K562 (cell line): ENCODE data around the gene PEDS1. TPM values are rescaled to one million over a fixed set of nuclear protein-coding genes. Genes with fewer than 3 reads are reported as not detected.

Experiments
- FOXJ3 ChIP-seq: sonication (generic); formaldehyde crosslinking; IDR thresholded peaks from 2 replicates; pipeline ENCODE4 v1.4.0; 2020; ENCODE audit warnings: mild to moderate bottlenecking, missing genetic modification reagents
- HDAC2 ChIP-seq: fragments of 450-650 bp; IDR thresholded peaks from 2 replicates; pipeline ENCODE4 v1.6.1; 2016; ENCODE audit warnings: mild to moderate bottlenecking
- HNRNPUL1 ChIP-seq: fragments of 200-400 bp; formaldehyde crosslinking; IDR thresholded peaks from 2 replicates; pipeline ENCODE4 v1.6.1; 2017; ENCODE audit warnings: low read length
- KLF16 ChIP-seq: IDR thresholded peaks from 2 replicates; pipeline ENCODE4 v1.6.1; 2016; ENCODE audit warnings: antibody characterized with exemption
- MAFK ChIP-seq: IDR thresholded peaks from 2 replicates; pipeline ENCODE4 v1.6.1; 2011; ENCODE audit warnings: low read length, improper control_type of control experiment
- MYNN ChIP-seq, 2 experiments: sonication (generic); formaldehyde crosslinking in 1 of 2; IDR thresholded peaks; 2 replicates each; pipeline versions ENCODE4 v1.5.0 to v1.6.1; 2016 to 2020; ENCODE audit warnings: antibody characterized with exemption in 1 of 2, missing genetic modification reagents in 1 of 2
- RB1 ChIP-seq: fragments of 450-650 bp; IDR thresholded peaks from 2 replicates; pipeline ENCODE4 v1.6.1; 2017; ENCODE audit warnings: low read depth, mild to moderate bottlenecking
- RBM17 ChIP-seq: fragments of 200-400 bp; formaldehyde crosslinking; IDR thresholded peaks from 2 replicates; pipeline ENCODE4 v1.6.1; 2017; ENCODE audit warnings: low read depth, mild to moderate bottlenecking, low read length, borderline replicate concordance
- SIN3A ChIP-seq, 2 experiments: fragments of 150-350 bp in 1 of 2; IDR thresholded peaks; 2 replicates each; pipeline ENCODE4 v1.6.1; 2011 to 2016; ENCODE audit warnings: borderline replicate concordance in 2 of 2, low read depth in 2 of 2, low read length in 2 of 2, mild to moderate bottlenecking in 2 of 2, moderate library complexity in 2 of 2; ENCODE audit not compliant: control insufficient read depth in 1 of 2
- SMAD4 ChIP-seq: fragments of 250-450 bp; sonication (Bioruptor Pico); conservative IDR thresholded peaks from 2 replicates; pipeline ENCODE4 v1.8.0; 2021; ENCODE audit warnings: inconsistent platforms, mild to moderate bottlenecking, moderate library complexity
- polyA plus RNA-seq, 8 experiments: library from polyadenylated mRNA; depleted of rRNA in 4 of 8; stranded (reverse) in 5 of 8; unstranded in 3 of 8; fragments of >200 nt; fragmentation: Nextera tagmentation in 2 of 8; fragmentation: Illumina TruSeq in 1 of 8; extraction: Ambion mirVana in 2 of 8; extraction: Trizol in 1 of 8; gene quantifications; 2 replicates each; pipeline versions ENCODE4 v1.2.1 to v1.2.3, GENCODE V29; 2011 to 2014; ENCODE audit warnings: inconsistent platforms in 1 of 8, missing spikeins in 1 of 8
- total RNA-seq, 7 experiments: library from RNA; depleted of rRNA in 6 of 7; stranded (reverse); fragments of >200 nt in 6 of 7; fragmentation: Illumina TruSeq in 2 of 7; extraction: Trizol in 2 of 7; gene quantifications; 2 replicates each; pipeline versions ENCODE4 v1.2.1 to v1.2.3, GENCODE V29; 2011 to 2021; ENCODE audit warnings: low replicate concordance in 1 of 7
- TF ChIP-seq, protein P1 (sequence below): fragments of 450-650 bp; IDR thresholded peaks from 2 replicates; pipeline ENCODE4 v1.6.1; 2016; ENCODE audit warnings: mild to moderate bottlenecking, moderate library complexity
- TF ChIP-seq, protein P2 (sequence below): sonication (generic); formaldehyde crosslinking; IDR thresholded peaks from 2 replicates; pipeline ENCODE4 v1.8.0; 2022; ENCODE audit warnings: mild to moderate bottlenecking, missing genetic modification reagents
- TF ChIP-seq, protein P3 (sequence below): fragments of 250-450 bp; sonication (Bioruptor Pico); IDR thresholded peaks from 2 replicates; pipeline ENCODE4 v1.5.0; 2021; ENCODE audit warnings: mild to moderate bottlenecking, moderate library complexity

PEDS1 gene
- total and polyA plus RNA-seq, 9 of the 15 experiments (the other 6 are each of a cell fraction or from before 2014, with no cell fraction given) = 2.9 to 38.5 (median 24.2) TPM

DNA sequence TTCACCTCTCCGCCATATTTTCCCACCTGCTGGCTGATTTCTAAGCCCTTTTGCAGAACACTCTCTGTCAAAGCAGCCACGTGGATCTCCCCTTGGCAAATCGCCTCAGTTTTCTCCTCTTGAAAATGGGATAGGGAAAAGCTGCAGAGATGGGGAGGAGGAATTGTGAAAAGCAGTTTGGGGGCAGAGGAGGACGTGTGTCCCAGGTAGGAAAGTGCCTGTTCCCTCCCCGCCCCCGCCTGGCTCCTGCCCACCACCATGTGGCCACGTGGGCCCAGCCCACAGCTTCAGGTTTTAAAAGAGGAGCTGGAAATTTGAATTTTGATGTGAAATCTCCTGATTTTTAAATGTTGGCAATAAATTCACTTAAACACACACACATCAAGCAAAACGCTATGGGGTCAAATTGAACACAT lies 33.5 kb upstream of the PEDS1 start (continued):
- TF ChIP-seq, protein P1, sequence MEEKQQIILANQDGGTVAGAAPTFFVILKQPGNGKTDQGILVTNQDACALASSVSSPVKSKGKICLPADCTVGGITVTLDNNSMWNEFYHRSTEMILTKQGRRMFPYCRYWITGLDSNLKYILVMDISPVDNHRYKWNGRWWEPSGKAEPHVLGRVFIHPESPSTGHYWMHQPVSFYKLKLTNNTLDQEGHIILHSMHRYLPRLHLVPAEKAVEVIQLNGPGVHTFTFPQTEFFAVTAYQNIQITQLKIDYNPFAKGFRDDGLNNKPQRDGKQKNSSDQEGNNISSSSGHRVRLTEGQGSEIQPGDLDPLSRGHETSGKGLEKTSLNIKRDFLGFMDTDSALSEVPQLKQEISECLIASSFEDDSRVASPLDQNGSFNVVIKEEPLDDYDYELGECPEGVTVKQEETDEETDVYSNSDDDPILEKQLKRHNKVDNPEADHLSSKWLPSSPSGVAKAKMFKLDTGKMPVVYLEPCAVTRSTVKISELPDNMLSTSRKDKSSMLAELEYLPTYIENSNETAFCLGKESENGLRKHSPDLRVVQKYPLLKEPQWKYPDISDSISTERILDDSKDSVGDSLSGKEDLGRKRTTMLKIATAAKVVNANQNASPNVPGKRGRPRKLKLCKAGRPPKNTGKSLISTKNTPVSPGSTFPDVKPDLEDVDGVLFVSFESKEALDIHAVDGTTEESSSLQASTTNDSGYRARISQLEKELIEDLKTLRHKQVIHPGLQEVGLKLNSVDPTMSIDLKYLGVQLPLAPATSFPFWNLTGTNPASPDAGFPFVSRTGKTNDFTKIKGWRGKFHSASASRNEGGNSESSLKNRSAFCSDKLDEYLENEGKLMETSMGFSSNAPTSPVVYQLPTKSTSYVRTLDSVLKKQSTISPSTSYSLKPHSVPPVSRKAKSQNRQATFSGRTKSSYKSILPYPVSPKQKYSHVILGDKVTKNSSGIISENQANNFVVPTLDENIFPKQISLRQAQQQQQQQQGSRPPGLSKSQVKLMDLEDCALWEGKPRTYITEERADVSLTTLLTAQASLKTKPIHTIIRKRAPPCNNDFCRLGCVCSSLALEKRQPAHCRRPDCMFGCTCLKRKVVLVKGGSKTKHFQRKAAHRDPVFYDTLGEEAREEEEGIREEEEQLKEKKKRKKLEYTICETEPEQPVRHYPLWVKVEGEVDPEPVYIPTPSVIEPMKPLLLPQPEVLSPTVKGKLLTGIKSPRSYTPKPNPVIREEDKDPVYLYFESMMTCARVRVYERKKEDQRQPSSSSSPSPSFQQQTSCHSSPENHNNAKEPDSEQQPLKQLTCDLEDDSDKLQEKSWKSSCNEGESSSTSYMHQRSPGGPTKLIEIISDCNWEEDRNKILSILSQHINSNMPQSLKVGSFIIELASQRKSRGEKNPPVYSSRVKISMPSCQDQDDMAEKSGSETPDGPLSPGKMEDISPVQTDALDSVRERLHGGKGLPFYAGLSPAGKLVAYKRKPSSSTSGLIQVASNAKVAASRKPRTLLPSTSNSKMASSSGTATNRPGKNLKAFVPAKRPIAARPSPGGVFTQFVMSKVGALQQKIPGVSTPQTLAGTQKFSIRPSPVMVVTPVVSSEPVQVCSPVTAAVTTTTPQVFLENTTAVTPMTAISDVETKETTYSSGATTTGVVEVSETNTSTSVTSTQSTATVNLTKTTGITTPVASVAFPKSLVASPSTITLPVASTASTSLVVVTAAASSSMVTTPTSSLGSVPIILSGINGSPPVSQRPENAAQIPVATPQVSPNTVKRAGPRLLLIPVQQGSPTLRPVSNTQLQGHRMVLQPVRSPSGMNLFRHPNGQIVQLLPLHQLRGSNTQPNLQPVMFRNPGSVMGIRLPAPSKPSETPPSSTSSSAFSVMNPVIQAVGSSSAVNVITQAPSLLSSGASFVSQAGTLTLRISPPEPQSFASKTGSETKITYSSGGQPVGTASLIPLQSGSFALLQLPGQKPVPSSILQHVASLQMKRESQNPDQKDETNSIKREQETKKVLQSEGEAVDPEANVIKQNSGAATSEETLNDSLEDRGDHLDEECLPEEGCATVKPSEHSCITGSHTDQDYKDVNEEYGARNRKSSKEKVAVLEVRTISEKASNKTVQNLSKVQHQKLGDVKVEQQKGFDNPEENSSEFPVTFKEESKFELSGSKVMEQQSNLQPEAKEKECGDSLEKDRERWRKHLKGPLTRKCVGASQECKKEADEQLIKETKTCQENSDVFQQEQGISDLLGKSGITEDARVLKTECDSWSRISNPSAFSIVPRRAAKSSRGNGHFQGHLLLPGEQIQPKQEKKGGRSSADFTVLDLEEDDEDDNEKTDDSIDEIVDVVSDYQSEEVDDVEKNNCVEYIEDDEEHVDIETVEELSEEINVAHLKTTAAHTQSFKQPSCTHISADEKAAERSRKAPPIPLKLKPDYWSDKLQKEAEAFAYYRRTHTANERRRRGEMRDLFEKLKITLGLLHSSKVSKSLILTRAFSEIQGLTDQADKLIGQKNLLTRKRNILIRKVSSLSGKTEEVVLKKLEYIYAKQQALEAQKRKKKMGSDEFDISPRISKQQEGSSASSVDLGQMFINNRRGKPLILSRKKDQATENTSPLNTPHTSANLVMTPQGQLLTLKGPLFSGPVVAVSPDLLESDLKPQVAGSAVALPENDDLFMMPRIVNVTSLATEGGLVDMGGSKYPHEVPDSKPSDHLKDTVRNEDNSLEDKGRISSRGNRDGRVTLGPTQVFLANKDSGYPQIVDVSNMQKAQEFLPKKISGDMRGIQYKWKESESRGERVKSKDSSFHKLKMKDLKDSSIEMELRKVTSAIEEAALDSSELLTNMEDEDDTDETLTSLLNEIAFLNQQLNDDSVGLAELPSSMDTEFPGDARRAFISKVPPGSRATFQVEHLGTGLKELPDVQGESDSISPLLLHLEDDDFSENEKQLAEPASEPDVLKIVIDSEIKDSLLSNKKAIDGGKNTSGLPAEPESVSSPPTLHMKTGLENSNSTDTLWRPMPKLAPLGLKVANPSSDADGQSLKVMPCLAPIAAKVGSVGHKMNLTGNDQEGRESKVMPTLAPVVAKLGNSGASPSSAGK = peak; percentile 71
- TF ChIP-seq HNRNPUL1 = no peak
- no peak for TF ChIP-seq SIN3A (IDR thresholded peaks at IDR 0.05; ENCODE audit: borderline replicate concordance in 2 of 2, control insufficient read depth in 1 of 2, low read depth in 2 of 2, low read length in 2 of 2)
- no peak for TF ChIP-seq RB1
- no peak for TF ChIP-seq KLF16
- TF ChIP-seq, protein P2, sequence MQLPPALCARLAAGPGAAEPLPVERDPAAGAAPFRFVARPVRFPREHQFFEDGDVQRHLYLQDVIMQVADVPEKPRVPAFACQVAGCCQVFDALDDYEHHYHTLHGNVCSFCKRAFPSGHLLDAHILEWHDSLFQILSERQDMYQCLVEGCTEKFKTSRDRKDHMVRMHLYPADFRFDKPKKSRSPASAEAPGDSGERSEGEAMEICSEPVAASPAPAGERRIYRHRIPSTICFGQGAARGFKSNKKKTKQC (CRISPR knock-in tag) = no peak
- TF ChIP-seq HDAC2 = no peak
- TF ChIP-seq, protein P3, sequence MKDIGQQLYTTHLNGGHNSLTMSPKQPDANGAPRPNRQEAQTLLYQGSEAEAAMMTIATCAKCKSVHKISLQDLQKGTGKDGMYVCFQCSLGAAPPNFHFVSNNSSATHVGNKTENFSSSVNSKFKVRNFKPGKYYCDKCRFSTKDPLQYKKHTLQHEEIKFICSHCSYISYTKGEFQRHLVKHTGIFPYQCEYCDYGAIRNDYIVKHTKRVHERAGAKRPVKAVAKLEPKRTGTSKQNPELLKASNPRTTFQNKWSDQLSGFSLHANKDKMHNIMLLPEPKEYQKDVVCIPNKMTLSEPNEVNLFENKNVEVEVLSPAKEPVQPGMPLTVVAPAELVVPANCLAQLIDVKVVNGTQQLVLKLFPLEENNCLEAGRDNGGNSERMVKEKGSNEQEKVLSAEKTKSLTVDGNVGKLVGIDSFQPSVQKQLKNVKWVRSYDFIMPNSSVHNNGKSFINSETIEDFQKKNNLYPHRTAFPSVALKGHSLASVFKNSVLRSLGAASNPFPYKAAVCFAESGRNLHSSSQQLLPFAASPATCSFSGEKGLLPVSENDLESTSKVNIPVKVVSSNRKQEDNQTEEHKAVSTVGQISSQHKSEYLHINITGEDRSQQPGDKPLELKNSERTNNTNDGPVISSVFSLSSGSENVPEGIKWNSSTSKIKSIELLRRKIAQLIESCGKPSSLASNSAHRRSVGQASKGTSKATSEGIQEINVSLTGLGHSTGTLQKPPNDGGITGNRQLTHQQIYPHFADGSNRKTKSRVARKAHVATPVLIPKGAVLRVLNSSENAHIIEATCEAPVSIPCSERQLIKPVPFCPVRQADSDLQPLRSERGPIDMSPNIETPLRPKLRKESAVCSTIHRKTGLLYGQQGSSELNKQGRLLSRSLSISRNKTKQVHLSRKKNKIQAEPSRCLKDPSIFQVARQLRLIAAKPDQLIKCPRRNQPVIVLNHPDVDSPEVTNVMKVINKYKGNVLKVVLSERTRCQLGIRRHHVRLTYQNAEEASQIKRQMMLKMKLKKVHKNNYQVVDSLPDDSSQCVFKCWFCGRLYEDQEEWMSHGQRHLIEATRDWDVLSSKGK (CRISPR knock-in tag) = no peak
- no peak for TF ChIP-seq SMAD4 (CRISPR knock-in tag)
- no peak for TF ChIP-seq FOXJ3
- no peak for TF ChIP-seq RBM17
- TF ChIP-seq MAFK = no peak
- TF ChIP-seq MYNN (IDR thresholded peaks at IDR 0.05) = no peak
- no peak for TF ChIP-seq MYNN (CRISPR knock-in tag; IDR thresholded peaks at IDR 0.05)
